GM12878 (cell line): ENCODE data around the gene GOPC. TPM values are rescaled to one million over a fixed set of nuclear protein-coding genes. Genes with fewer than 3 reads are reported as not detected.

Source experiments
- ATAC-seq: fragments of 200-7000 bp; cut with Tn5 transposase; 3 replicates; pipeline ENCODE4 v1.9.1; 2020; ENCODE audit warnings: mild to moderate bottlenecking, moderate library complexity
- BruUV-seq: library from RNA; stranded (reverse); fragments of 400-500 nt; replicated peaks from 2 replicates; lab custom pipeline; 2021; lab: Mats Ljungman, UMichigan
- CTCF ChIA-PET: fragments of 300-600 bp; sonication (Branson Sonifier 250); formaldehyde crosslinking; extraction: SDS; loops from one replicate; lab custom pipeline; 2021; ENCODE audit warnings: inconsistent platforms; lab: Yijun Ruan, JAX
- POLR2A ChIA-PET: fragments of 350-600 bp; formaldehyde crosslinking; extraction: SDS; loops from one replicate; lab custom pipeline; 2021; ENCODE audit warnings: inconsistent platforms; lab: Charles Lee
- RAD21 ChIA-PET: fragments of 300-600 bp; sonication (Branson Sonifier 250); formaldehyde crosslinking; loops from one replicate; lab custom pipeline; 2023; ENCODE audit warnings: antibody characterized with exemption; ENCODE audit not compliant: unreplicated experiment; lab: Charles Lee
- SMC1A ChIA-PET: fragments of 300-600 bp; sonication (Branson Sonifier 250); formaldehyde crosslinking; loops from one replicate; lab custom pipeline; 2023; ENCODE audit not compliant: unreplicated experiment, uncharacterized antibody; lab: Charles Lee
- DNase-seq: peaks from one replicate; pipeline ENCODE4 v3.0.0-alpha.2; 2011; ENCODE audit warnings: low read depth, low spot score
- FAIRE-seq: peaks from 3 replicates; lab custom pipeline; 2011; peaks lifted over from hg19 to GRCh38; lab: Jason Lieb, UNC
- H2AFZ ChIP-seq: 2 replicates; pipeline ENCODE4 v1.6.0; 2011; ENCODE audit warnings: low read depth, low read length, control low read depth; ENCODE audit not compliant: control insufficient read depth
- H3K27ac ChIP-seq: 2 replicates; pipeline ENCODE4 v1.5.1; 2011; ENCODE audit warnings: control low read depth; ENCODE audit not compliant: control insufficient read depth, insufficient read depth
- H3K27me3 ChIP-seq, 2 experiments: replicated peaks in 1 of 2; 2 replicates each; pipeline versions ENCODE4 v1.6.0 to v1.6.1; 2011; ENCODE audit warnings: low read length in 1 of 2; ENCODE audit not compliant: control insufficient read depth in 2 of 2, insufficient read depth in 2 of 2
- H3K36me3 ChIP-seq, 2 experiments: 2 replicates each; pipeline ENCODE4 v1.5.1; 2011; ENCODE audit warnings: low read length in 1 of 2; ENCODE audit not compliant: control insufficient read depth in 2 of 2, insufficient read depth in 2 of 2
- H3K4me1 ChIP-seq: 2 replicates; pipeline ENCODE4 v1.6.1; 2011; ENCODE audit warnings: mild to moderate bottlenecking, low read length, moderate library complexity, mixed read lengths; ENCODE audit not compliant: control insufficient read depth, insufficient read depth
- H3K4me2 ChIP-seq: 2 replicates; pipeline ENCODE4 v1.6.0; 2011; ENCODE audit warnings: control low read depth; ENCODE audit not compliant: control insufficient read depth, insufficient read depth
- H3K4me3 ChIP-seq: fragments of 200-600 bp; sonication (generic); 2 replicates; pipeline ENCODE4 v1.5.1; 2016
- H3K79me2 ChIP-seq: 2 replicates; pipeline ENCODE4 v1.6.0; 2011; ENCODE audit warnings: low read length; ENCODE audit not compliant: control insufficient read depth, insufficient read depth
- H3K9ac ChIP-seq: 2 replicates; pipeline ENCODE4 v1.8.0; 2011; ENCODE audit warnings: low read length, control low read depth, mixed read lengths; ENCODE audit not compliant: control insufficient read depth, insufficient read depth
- H3K9me3 ChIP-seq: replicated peaks from 3 replicates; pipeline ENCODE4 v1.5.1; 2011; ENCODE audit warnings: mild to moderate bottlenecking, low read length; ENCODE audit not compliant: control insufficient read depth, insufficient read depth
- H4K20me1 ChIP-seq: 2 replicates; pipeline ENCODE4 v1.6.0; 2011; ENCODE audit not compliant: control insufficient read depth, insufficient read depth
- ATF7 ChIP-seq: fragments of 450-650 bp; IDR thresholded peaks from 2 replicates; pipeline ENCODE4 v1.6.1; 2016; ENCODE audit warnings: low read depth, mild to moderate bottlenecking
- CHD4 ChIP-seq: fragments of 200-600 bp; sonication (generic); IDR thresholded peaks from 2 replicates; pipeline ENCODE4 v1.6.1; 2016; ENCODE audit warnings: mild to moderate bottlenecking
- CREB1 ChIP-seq: IDR thresholded peaks from 2 replicates; pipeline ENCODE4 v1.6.1; 2012; ENCODE audit warnings: low read depth, mild to moderate bottlenecking, inconsistent platforms
- MEF2B ChIP-seq: fragments of 450-650 bp; IDR thresholded peaks from 2 replicates; pipeline ENCODE4 v1.6.1; 2018; ENCODE audit warnings: mild to moderate bottlenecking, moderate library complexity; ENCODE audit not compliant: partially characterized antibody, poor library complexity, severe bottlenecking
- MLLT1 ChIP-seq: fragments of 450-650 bp; IDR thresholded peaks from 2 replicates; pipeline ENCODE4 v1.6.1; 2016; ENCODE audit warnings: mild to moderate bottlenecking
- MXI1 ChIP-seq: fragments of 150-350 bp; IDR thresholded peaks from 2 replicates; pipeline ENCODE4 v1.6.1; 2011; ENCODE audit warnings: low read depth, mild to moderate bottlenecking, inconsistent platforms, low read length, improper control_type of control experiment
- NBN ChIP-seq: fragments of 450-650 bp; IDR thresholded peaks from 2 replicates; pipeline ENCODE4 v1.6.1; 2016
- NFXL1 ChIP-seq: fragments of 450-650 bp; IDR thresholded peaks from 2 replicates; pipeline ENCODE4 v1.6.1; 2017; ENCODE audit warnings: antibody characterized with exemption, mild to moderate bottlenecking, borderline replicate concordance
- RAD51 ChIP-seq: fragments of 450-650 bp; IDR thresholded peaks from 2 replicates; pipeline ENCODE4 v1.6.1; 2016; ENCODE audit warnings: moderate library complexity, mild to moderate bottlenecking, inconsistent platforms
- TARDBP ChIP-seq: IDR thresholded peaks from 2 replicates; pipeline ENCODE4 v1.6.1; 2016; ENCODE audit warnings: borderline replicate concordance
- ZZZ3 ChIP-seq: IDR thresholded peaks from 2 replicates; pipeline ENCODE4 v1.6.1; 2011; ENCODE audit warnings: low read depth; ENCODE audit not compliant: control insufficient read depth, insufficient read length
- WGBS: methylation state at CpG from one replicate; pipeline ENCODE4 v1.1.6; 2016; ENCODE audit warnings: low lambda C conversion rate; ENCODE audit not compliant: insufficient replicate concordance, insufficient coverage; ENCODE audit errors: missing lambda C conversion rate; 5-methylcytosine and 5-hydroxymethylcytosine counted together
- in situ Hi-C: fragments of 300-500 bp; cut with MboI; formaldehyde crosslinking; loops from 9 replicates; pipeline ENCODE4 v1.14.3; 2018; ENCODE audit warnings: mixed read lengths
- intact Hi-C: fragments of 100-400 bp; cut with micrococcal nuclease; formaldehyde crosslinking; loops from one replicate; pipeline ENCODE4 v1.14.2; 2022; ENCODE audit not compliant: unreplicated experiment
- polyA plus RNA-seq, 11 experiments: library from polyadenylated mRNA; depleted of rRNA in 4 of 11; unstranded in 6 of 11; stranded (reverse) in 5 of 11; fragments of >200 nt; fragmentation: Nextera tagmentation in 4 of 11; fragmentation: Illumina TruSeq in 1 of 11; extraction: Ambion mirVana in 4 of 11; extraction: Trizol in 1 of 11; gene quantifications; 1 replicate in 1 of 11; 2 replicates in 10 of 11; pipeline versions ENCODE4 v1.2.1 to v1.2.3, GENCODE V29; 2011 to 2016; ENCODE audit warnings: inconsistent platforms in 2 of 11, missing spikeins in 2 of 11, low read depth in 1 of 11
- total RNA-seq, 4 experiments: library from RNA; depleted of rRNA in 3 of 4; stranded (reverse); fragments of >200 nt in 3 of 4; fragmentation: Illumina TruSeq in 1 of 4; extraction: Trizol in 1 of 4; gene quantifications; 2 replicates each; pipeline versions ENCODE4 v1.2.1 to v1.2.3, GENCODE V29; 2013 to 2021

GOPC gene
- total and polyA plus RNA-seq, 10 of the 15 experiments (the other 5 are each of a cell fraction or from before 2014, with no cell fraction given), result 5.8 to 28.5 (median 18.0) TPM

GRCh38 chr6:117600008-117600743 lies 2.1 kb downstream of the GOPC start:
- Histone ChIP-seq H4K20me1 (no peaks in the 10 kb centered on the region), H3K9me3 (peaks cover 13% of the 10 kb centered on the region), H3K27ac (no peak overlapping the region), H3K4me2 (peak overlapping the region; percentile 76), H3K9ac (no peak overlapping the region), H3K79me2 (peaks cover 48% of the 10 kb centered on the region), H3K27me3 (no peaks in the 10 kb centered on the region), H3K4me3 (peak overlapping the region; percentile 94), H2AFZ (no peak overlapping the region), H3K4me1 (peaks cover 3% of the 10 kb centered on the region; the same call in 1 of the 2 replicates), H3K36me3 (peaks cover 0 to 12% of the 10 kb centered on the region in 2 experiments; a peak in 1 of 4 replicates)
- intact Hi-C loops (no loop called here), in situ Hi-C loops (no loop called here)
- RAD21 ChIA-PET, result interaction anchor here (1.3 to 1.9 kb wide), 2 partner anchors 119 to 150 kb away, joined by 3 to 8 read pairs; no protein-coding TSS in a partner anchor
- ATAC-seq (peak; percentile 44), FAIRE-seq (no peak), DNase-seq (no peak)
- CTCF ChIA-PET, result interaction anchor here (0.9 to 3.0 kb wide), 3 partner anchors 10 to 151 kb away, joined by 3 to 19 read pairs (median 6); no protein-coding TSS in a partner anchor
- no TSS peak for BruUV-seq
- 78% methylated on average over 6 of the region's 6 CpGs for WGBS
- SMC1A ChIA-PET, result interaction anchor here (0.8 to 8.5 kb wide), 4 partner anchors 16 to 1167 kb away, joined by 3 to 128 read pairs (median 5); partner anchors contain the start of gene DCBLD1
- TF ChIP-seq CREB1 (no peak), MLLT1 (no peak), ZZZ3 (no peak), ATF7 (no peak), CHD4 (no peak), NBN (no peak), MEF2B (no peak), NFXL1 (no peak), TARDBP (no peak), RAD51 (peak; percentile 73), MXI1 (0 out of 2 replicates have a peak, but pooled peaks have one; percentile 35)
- POLR2A ChIA-PET, result interaction anchor here (0.6 kb wide), 1 partner anchor 46 kb away, joined by 3 read pairs; no protein-coding TSS in a partner anchor
